Esophagus muscularis mucosa (tissue), 4 donors: ENCODE measurements around the gene SPDYE18.
"Not testable (repeated sequence)": the region's sequence is repeated elsewhere in the genome, so short reads cannot be mapped to it uniquely, and the experiment has no call there.

ENCODE experiments used
- CTCF ChIP-seq, 3 experiments: fragments of 200-600 bp in 2 of 3; fragments of 450-650 bp in 1 of 3; sonication (generic) in 2 of 3; IDR thresholded peaks; one replicate each; pipeline ENCODE4 v1.5.1; 2017 to 2019; ENCODE audit warnings: antibody characterized with exemption in 3 of 3, mild to moderate bottlenecking in 2 of 3, moderate library complexity in 1 of 3
- EP300 ChIP-seq: sonication (generic); formaldehyde crosslinking; IDR thresholded peaks from one replicate; pipeline ENCODE4 v1.6.1; 2017; ENCODE audit warnings: antibody characterized with exemption
- POLR2A ChIP-seq: fragments of 450-650 bp; IDR thresholded peaks from one replicate; pipeline ENCODE4 v1.6.1; 2017; ENCODE audit warnings: antibody characterized with exemption, moderate library complexity, mild to moderate bottlenecking, low read depth
- POLR2AphosphoS5 ChIP-seq, 2 donors: sonication (generic); formaldehyde crosslinking; IDR thresholded peaks; one replicate each; pipeline ENCODE4 v1.6.1; 2017; ENCODE audit warnings: antibody characterized with exemption in 2 of 2

DNA sequence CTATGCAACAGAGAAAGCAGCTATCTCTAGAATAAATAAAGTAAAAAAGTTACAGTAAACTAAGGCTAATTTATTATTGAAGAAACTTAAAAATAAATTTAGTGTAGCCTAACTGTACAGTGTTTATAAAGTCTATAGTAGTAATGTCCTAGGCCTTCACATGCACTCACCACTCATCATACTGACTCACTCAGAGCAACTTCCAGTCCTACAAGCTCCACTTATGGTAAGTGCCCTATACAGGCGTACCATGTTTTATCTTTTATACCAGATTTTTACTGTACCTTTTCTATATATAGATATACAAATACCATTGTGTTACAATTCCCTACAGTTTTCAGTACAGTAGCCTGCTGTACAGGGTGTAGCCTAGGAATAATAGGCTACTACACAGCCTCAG is 19.8 kb upstream of the SPDYE18 start:
- not testable (repeated sequence) for TF ChIP-seq CTCF (IDR thresholded peaks at IDR 0.05); POLR2AphosphoS5 (IDR thresholded peaks at IDR 0.05); POLR2A; EP300
